HEK293 (cell line): Measurements from ENCODE around the gene SERPINB8.

Experiments used
- CTCF ChIA-PET: fragments of 350-600 bp; formaldehyde crosslinking; extraction: SDS; loops from one replicate; lab custom pipeline; 2021; ENCODE audit warnings: antibody characterized with exemption; lab: Yijun Ruan, JAX
- POLR2A ChIA-PET: fragments of 300-600 bp; formaldehyde crosslinking; extraction: SDS; loops from one replicate; lab custom pipeline; 2020; ENCODE audit warnings: antibody characterized with exemption, inconsistent platforms; lab: Yijun Ruan, JAX
- H3K27ac ChIP-seq: fragments of 200-500 bp; sonication (Bioruptor generic); 2 replicates; pipeline ENCODE4 v1.5.1; 2014; ENCODE audit warnings: low read depth, low read length, control low read depth, inconsistent platforms; ENCODE audit errors: extremely low read depth
- H3K36me3 ChIP-seq, 2 experiments: fragments of 200-500 bp in 1 of 2; sonication (Bioruptor generic) in 1 of 2; 1 replicate in 1 of 2; 2 replicates in 1 of 2; pipeline ENCODE4 v1.5.1; 2014 to 2017; ENCODE audit warnings: inconsistent platforms in 2 of 2, low read length in 2 of 2; ENCODE audit not compliant: control insufficient read depth in 2 of 2, insufficient read depth in 1 of 2
- H3K4me1 ChIP-seq: fragments of 200-500 bp; sonication (Bioruptor generic); 2 replicates; pipeline ENCODE4 v1.5.1; 2014; ENCODE audit warnings: mild to moderate bottlenecking, low read length, inconsistent platforms; ENCODE audit not compliant: control insufficient read depth, insufficient read depth
- H3K4me3 ChIP-seq: 2 replicates; pipeline ENCODE4 v1.5.1; 2011; ENCODE audit warnings: low read depth, mild to moderate bottlenecking, control low read depth, low read length, moderate library complexity
- H3K9me3 ChIP-seq: fragments of 200-500 bp; sonication (Bioruptor generic); 2 replicates; pipeline ENCODE4 v1.5.1; 2014; ENCODE audit warnings: low read depth, low read length, inconsistent platforms; ENCODE audit not compliant: control insufficient read depth, insufficient read depth
- AEBP2 ChIP-seq: fragments of 450-650 bp; formaldehyde crosslinking; IDR thresholded peaks from 2 replicates; pipeline ENCODE4 v1.5.1; 2016; ENCODE audit warnings: missing biosample characterization, missing genetic modification characterization, borderline replicate concordance
- ELK4 ChIP-seq: IDR thresholded peaks from 2 replicates; pipeline ENCODE4 v1.6.1; 2011; ENCODE audit warnings: mild to moderate bottlenecking, low read depth, low read length, borderline replicate concordance
- FEZF1 ChIP-seq: fragments of 450-650 bp; formaldehyde crosslinking; IDR thresholded peaks from 2 replicates; pipeline ENCODE4 v1.5.1; 2016; ENCODE audit warnings: missing biosample characterization, missing genetic modification characterization
- HOXC10 ChIP-seq: sonication (generic); formaldehyde crosslinking; IDR thresholded peaks from 2 replicates; pipeline ENCODE4 v1.8.1; 2023; ENCODE audit warnings: mild to moderate bottlenecking, missing genetic modification reagents
- KLF17 ChIP-seq: fragments of 450-650 bp; formaldehyde crosslinking; IDR thresholded peaks from 2 replicates; pipeline ENCODE4 v1.5.1; 2016; ENCODE audit warnings: missing biosample characterization, missing genetic modification characterization
- RBAK ChIP-seq: fragments of 450-650 bp; formaldehyde crosslinking; IDR thresholded peaks from 2 replicates; pipeline ENCODE4 v1.5.1; 2016; ENCODE audit warnings: missing biosample characterization, missing genetic modification characterization
- REST ChIP-seq: fragments of 450-650 bp; formaldehyde crosslinking; IDR thresholded peaks from 2 replicates; pipeline ENCODE4 v1.5.1; 2016; ENCODE audit warnings: missing biosample characterization, missing genetic modification characterization
- YY2 ChIP-seq: fragments of 450-650 bp; formaldehyde crosslinking; IDR thresholded peaks from 2 replicates; pipeline ENCODE4 v1.5.1; 2016; ENCODE audit warnings: missing biosample characterization, missing genetic modification characterization
- ZNF10 ChIP-seq: fragments of 450-650 bp; formaldehyde crosslinking; IDR thresholded peaks from 2 replicates; pipeline ENCODE4 v1.5.1; 2017; ENCODE audit warnings: missing biosample characterization, missing genetic modification characterization
- ZNF121 ChIP-seq: fragments of 450-650 bp; formaldehyde crosslinking; IDR thresholded peaks from 2 replicates; pipeline ENCODE4 v1.5.1; 2016; ENCODE audit warnings: missing biosample characterization, missing genetic modification characterization
- ZNF274 ChIP-seq, 2 experiments: fragments of 200-500 bp in 1 of 2; fragments of 450-650 bp in 1 of 2; sonication (Bioruptor generic) in 1 of 2; formaldehyde crosslinking in 1 of 2; IDR thresholded peaks; 2 replicates each; pipeline versions ENCODE4 v1.5.1 to v1.6.1; 2014 to 2016; ENCODE audit warnings: borderline replicate concordance in 1 of 2, inconsistent platforms in 1 of 2, low read length in 1 of 2, missing biosample characterization in 1 of 2, missing genetic modification characterization in 1 of 2
- ZNF600 ChIP-seq: fragments of 450-650 bp; formaldehyde crosslinking; IDR thresholded peaks from 2 replicates; pipeline ENCODE4 v1.5.1; 2016; ENCODE audit warnings: missing biosample characterization, missing genetic modification characterization
- ZNF660 ChIP-seq: fragments of 450-650 bp; IDR thresholded peaks from 2 replicates; pipeline ENCODE4 v1.5.1; 2018; ENCODE audit warnings: missing biosample characterization, mild to moderate bottlenecking, missing genetic modification characterization
- ZNF843 ChIP-seq: fragments of 450-650 bp; formaldehyde crosslinking; IDR thresholded peaks from 2 replicates; pipeline ENCODE4 v1.5.1; 2016; ENCODE audit warnings: missing biosample characterization, missing genetic modification characterization

Gene SERPINB8

GRCh38 chr18:64019922-64020756 lies 50.3 kb downstream of the SERPINB8 start (continued):
- TF ChIP-seq REST (tag by site-specific recombination) (no peak), KLF17 (tag by site-specific recombination) (no peak), ZNF121 (tag by site-specific recombination) (no peak), AEBP2 (tag by site-specific recombination) (no peak), ZNF660 (no peak), RBAK (no peak), ZNF274 (IDR thresholded peaks at IDR 0.05; ENCODE audit: low read length) (no peak), ZNF274 (tag by site-specific recombination; IDR thresholded peaks at IDR 0.05; ENCODE audit: borderline replicate concordance) (no peak), ELK4 (no peak), ZNF843 (tag by site-specific recombination) (no peak), YY2 (tag by site-specific recombination) (no peak)

GRCh38 chr18:64026350-64026749 lies 56.5 kb downstream of the SERPINB8 start:
- H3K4me3 ChIP-seq, result no peak overlapping the region
- CTCF ChIA-PET, result interaction anchor here (0.6 kb wide), 1 partner anchor 11 kb away, joined by 4 read pairs; no protein-coding TSS in a partner anchor
- H3K36me3 ChIP-seq, result no peaks in the 10 kb centered on the region
- H3K4me1 ChIP-seq, result no peaks in the 10 kb centered on the region
- H3K27ac ChIP-seq, result no peak overlapping the region
- TF ChIP-seq ZNF600 (tag by site-specific recombination) (no peak), HOXC10 (CRISPR knock-in tag) (no peak), FEZF1 (no peak), ZNF10 (tag by site-specific recombination) (no peak)
- no peaks in the 10 kb centered on the region for H3K9me3 ChIP-seq
- POLR2A ChIA-PET, result no interaction called here
